C4-2B (cell line): ENCODE results near the gene PLCB2.

Source experiments
- ZFX ChIP-seq: fragments of 450-650 bp; IDR thresholded peaks from 2 replicates; pipeline ENCODE4 v1.6.1; 2017
- TF ChIP-seq, protein P1 (sequence below): fragments of 450-650 bp; conservative IDR thresholded peaks from 2 replicates; pipeline ENCODE4 v1.5.1; 2017; ENCODE audit warnings: mild to moderate bottlenecking

DNA sequence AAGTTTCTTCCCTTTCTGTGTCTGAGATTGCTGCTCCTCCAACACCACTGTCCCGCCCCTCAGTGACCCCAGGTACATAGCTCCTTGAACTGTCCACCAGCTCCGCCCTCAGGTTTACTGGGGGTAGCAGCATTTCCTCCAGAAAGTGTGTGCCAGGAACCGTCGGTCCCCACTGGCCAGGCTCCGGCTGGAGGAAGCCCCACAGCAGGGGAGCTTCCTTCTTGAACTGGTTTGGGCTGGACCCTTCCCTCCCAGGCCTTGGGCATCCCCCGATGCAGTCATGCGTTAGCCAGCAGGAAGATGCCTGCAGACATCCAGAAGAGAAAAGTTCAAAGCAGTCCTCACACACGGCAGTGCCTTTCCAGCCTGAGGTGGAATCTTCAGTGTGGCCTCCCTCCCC lies 49.2 kb downstream of the PLCB2 start:
- TF ChIP-seq, protein P1, sequence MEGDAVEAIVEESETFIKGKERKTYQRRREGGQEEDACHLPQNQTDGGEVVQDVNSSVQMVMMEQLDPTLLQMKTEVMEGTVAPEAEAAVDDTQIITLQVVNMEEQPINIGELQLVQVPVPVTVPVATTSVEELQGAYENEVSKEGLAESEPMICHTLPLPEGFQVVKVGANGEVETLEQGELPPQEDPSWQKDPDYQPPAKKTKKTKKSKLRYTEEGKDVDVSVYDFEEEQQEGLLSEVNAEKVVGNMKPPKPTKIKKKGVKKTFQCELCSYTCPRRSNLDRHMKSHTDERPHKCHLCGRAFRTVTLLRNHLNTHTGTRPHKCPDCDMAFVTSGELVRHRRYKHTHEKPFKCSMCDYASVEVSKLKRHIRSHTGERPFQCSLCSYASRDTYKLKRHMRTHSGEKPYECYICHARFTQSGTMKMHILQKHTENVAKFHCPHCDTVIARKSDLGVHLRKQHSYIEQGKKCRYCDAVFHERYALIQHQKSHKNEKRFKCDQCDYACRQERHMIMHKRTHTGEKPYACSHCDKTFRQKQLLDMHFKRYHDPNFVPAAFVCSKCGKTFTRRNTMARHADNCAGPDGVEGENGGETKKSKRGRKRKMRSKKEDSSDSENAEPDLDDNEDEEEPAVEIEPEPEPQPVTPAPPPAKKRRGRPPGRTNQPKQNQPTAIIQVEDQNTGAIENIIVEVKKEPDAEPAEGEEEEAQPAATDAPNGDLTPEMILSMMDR, result no peak
- no peak for TF ChIP-seq ZFX
